ENCODE data around the gene PLEKHH2.

GRCh38 chr2:43634604-43635306, 2.3 kb upstream of the PLEKHH2 start:
- TF ChIP-seq GATA2 (IDR thresholded peaks at IDR 0.05; ENCODE audit: low read depth, low read length) (no peak), GATA3 (IDR thresholded peaks at IDR 0.05; ENCODE audit: low read depth, low read length) (no peak)
